Adrenal gland (tissue), 5 donors: Measurements from ENCODE around the gene XPC.

Experiments
- CTCF ChIP-seq, 6 experiments: fragments of 450-650 bp in 4 of 6; fragments of 200-600 bp in 2 of 6; sonication (generic) in 1 of 6; IDR thresholded peaks; 1 replicate in 5 of 6; 2 replicates in 1 of 6; pipeline versions ENCODE4 v1.5.1 to v1.8.0; 2016 to 2021; ENCODE audit warnings: antibody characterized with exemption in 6 of 6, mild to moderate bottlenecking in 2 of 6, moderate library complexity in 1 of 6
- POLR2A ChIP-seq, 2 donors: fragments of 450-650 bp; IDR thresholded peaks; one replicate each; pipeline ENCODE4 v1.6.1; 2017; ENCODE audit warnings: antibody characterized with exemption in 2 of 2, mild to moderate bottlenecking in 2 of 2, moderate library complexity in 1 of 2
- donor health status: DM: no; HTN: no; CAD: no.

GRCh38 chr3:14126017-14126886, 52.1 kb downstream of the XPC start:
- TF ChIP-seq CTCF (IDR thresholded peaks at IDR 0.05) (no peak), POLR2A (IDR thresholded peaks at IDR 0.05) (no peak)
